K562 (cell line): ENCODE results near the gene EBI3. TPM values are rescaled to one million over a fixed set of nuclear protein-coding genes. Genes with fewer than 3 reads are reported as not detected.
A peak's percentile ranks its signal among the peaks of the same experiment; 100 is the strongest.

Source experiments
- CUX1 ChIP-seq: fragments of 200-800 bp; sonication (Bioruptor generic); IDR thresholded peaks from 2 replicates; pipeline ENCODE4 v1.6.1; 2016; ENCODE audit warnings: missing genetic modification characterization, missing compliant biosample characterization
- E2F6 ChIP-seq, 2 experiments: IDR thresholded peaks; 2 replicates each; pipeline ENCODE4 v1.6.1; 2011; ENCODE audit warnings: borderline replicate concordance in 1 of 2, control low read depth in 1 of 2, low read depth in 1 of 2, low read length in 1 of 2, mild to moderate bottlenecking in 1 of 2, mixed read lengths in 1 of 2, moderate library complexity in 1 of 2; ENCODE audit not compliant: insufficient read depth in 1 of 2, insufficient read length in 1 of 2, poor library complexity in 1 of 2, severe bottlenecking in 1 of 2; ENCODE audit errors: extremely low read depth in 1 of 2
- EGR1 ChIP-seq: fragments of 450-650 bp; conservative IDR thresholded peaks from 2 replicates; pipeline ENCODE4 v1.6.1; 2017; ENCODE audit warnings: mild to moderate bottlenecking
- KDM2B ChIP-seq: fragments of 250-450 bp; sonication (Bioruptor Pico); IDR thresholded peaks from 2 replicates; pipeline ENCODE4 v1.8.0; 2021; ENCODE audit warnings: mild to moderate bottlenecking, moderate library complexity
- KDM5B ChIP-seq: fragments of 200-600 bp; sonication (generic); IDR thresholded peaks from 2 replicates; pipeline ENCODE4 v1.6.1; 2012; ENCODE audit warnings: low read depth, mild to moderate bottlenecking, moderate library complexity, low read length, control low read depth, inconsistent platforms; ENCODE audit not compliant: insufficient replicate concordance
- MAFK ChIP-seq: IDR thresholded peaks from 2 replicates; pipeline ENCODE4 v1.6.1; 2011; ENCODE audit warnings: low read length, improper control_type of control experiment
- NR2C2 ChIP-seq, 2 experiments: fragments of 200-800 bp in 1 of 2; sonication (Bioruptor generic) in 1 of 2; sonication (generic) in 1 of 2; formaldehyde crosslinking in 1 of 2; IDR thresholded peaks; 2 replicates each; pipeline versions ENCODE4 v1.6.1 to v1.8.0; 2016 to 2022; ENCODE audit warnings: mild to moderate bottlenecking in 1 of 2, missing compliant biosample characterization in 1 of 2, missing genetic modification characterization in 1 of 2, missing genetic modification reagents in 1 of 2
- PCBP2 ChIP-seq: fragments of 200-400 bp; formaldehyde crosslinking; IDR thresholded peaks from 2 replicates; pipeline ENCODE4 v1.6.1; 2018; ENCODE audit warnings: low read length, low read depth, mild to moderate bottlenecking, moderate library complexity; ENCODE audit not compliant: poor library complexity, severe bottlenecking
- PML ChIP-seq: IDR thresholded peaks from 2 replicates; pipeline ENCODE4 v1.6.1; 2012; ENCODE audit warnings: low read length, inconsistent platforms
- RFX5 ChIP-seq: IDR thresholded peaks from 2 replicates; pipeline ENCODE4 v1.6.1; 2011; ENCODE audit warnings: low read depth, mild to moderate bottlenecking, improper control_type of control experiment, low read length
- SMARCE1 ChIP-seq: fragments of 450-650 bp; IDR thresholded peaks from 2 replicates; pipeline ENCODE4 v1.7.1; 2016; ENCODE audit warnings: mild to moderate bottlenecking
- SRSF1 ChIP-seq: fragments of 200-400 bp; formaldehyde crosslinking; IDR thresholded peaks from 2 replicates; pipeline ENCODE4 v1.6.1; 2017; ENCODE audit warnings: mild to moderate bottlenecking, low read depth, low read length, moderate library complexity
- TRIM24 ChIP-seq, 2 experiments: fragments of 450-650 bp; IDR thresholded peaks; 2 replicates each; pipeline ENCODE4 v1.6.1; 2016
- ZNF124 ChIP-seq: sonication (generic); formaldehyde crosslinking; IDR thresholded peaks from 2 replicates; pipeline ENCODE4 v1.8.1; 2022; ENCODE audit warnings: missing genetic modification reagents
- ZNF511 ChIP-seq: sonication (generic); formaldehyde crosslinking; IDR thresholded peaks from 2 replicates; pipeline ENCODE4 v1.8.0; 2022; ENCODE audit warnings: mild to moderate bottlenecking, missing genetic modification reagents
- ZNF655 ChIP-seq: fragments of 250-450 bp; sonication (Bioruptor Pico); IDR thresholded peaks from 2 replicates; pipeline ENCODE4 v1.5.0; 2021
- ZNF778 ChIP-seq: fragments of 450-650 bp; formaldehyde crosslinking; IDR thresholded peaks from 2 replicates; pipeline ENCODE4 v1.4.0; 2020; ENCODE audit warnings: mild to moderate bottlenecking, moderate library complexity
- polyA plus RNA-seq, 8 experiments: library from polyadenylated mRNA; depleted of rRNA in 4 of 8; stranded (reverse) in 5 of 8; unstranded in 3 of 8; fragments of >200 nt; fragmentation: Nextera tagmentation in 2 of 8; fragmentation: Illumina TruSeq in 1 of 8; extraction: Ambion mirVana in 2 of 8; extraction: Trizol in 1 of 8; gene quantifications; 2 replicates each; pipeline versions ENCODE4 v1.2.1 to v1.2.3, GENCODE V29; 2011 to 2014; ENCODE audit warnings: inconsistent platforms in 1 of 8, missing spikeins in 1 of 8
- total RNA-seq, 7 experiments: library from RNA; depleted of rRNA in 6 of 7; stranded (reverse); fragments of >200 nt in 6 of 7; fragmentation: Illumina TruSeq in 2 of 7; extraction: Trizol in 2 of 7; gene quantifications; 2 replicates each; pipeline versions ENCODE4 v1.2.1 to v1.2.3, GENCODE V29; 2011 to 2021; ENCODE audit warnings: low replicate concordance in 1 of 7

EBI3 gene
- total and polyA plus RNA-seq, 9 of the 15 experiments (the other 6 are each of a cell fraction or from before 2014, with no cell fraction given) = 0.08 to 0.35 (median 0.22) TPM; not detected in 6

GRCh38 chr19:4246767-4247593 lies 17.7 kb downstream of the EBI3 start, which contains the start of gene YJU2 (continued):
- TF ChIP-seq SRSF1 (no peak), KDM5B (peak; percentile 29), ZNF655 (CRISPR knock-in tag) (no peak), PML (peak; percentile 79), PCBP2 (no peak), CUX1 (CRISPR knock-in tag) (no peak), ZNF124 (no peak), TRIM24 (IDR thresholded peaks at IDR 0.05) (peak in 1 of 2 experiments; percentile 99; a peak in 2 of 4 replicates), ZNF778 (CRISPR knock-in tag) (no peak), E2F6 (IDR thresholded peaks at IDR 0.05; ENCODE audit: borderline replicate concordance in 1 of 2, extremely low read depth in 1 of 2, insufficient read depth in 1 of 2, insufficient read length in 1 of 2, low read depth in 1 of 2, low read length in 1 of 2, poor library complexity in 1 of 2, severe bottlenecking in 1 of 2) (peak in 1 of 2 experiments; percentile 71), ZNF511 (no peak), NR2C2 (CRISPR knock-in tag; IDR thresholded peaks at IDR 0.05) (no peak), NR2C2 (tag; IDR thresholded peaks at IDR 0.05) (peak; percentile 80), RFX5 (no peak), SMARCE1 (no peak), EGR1 (no peak), MAFK (no peak), KDM2B (CRISPR knock-in tag) (no peak)
